A673 (cell line): ENCODE measurements around the gene MVB12B.

ENCODE experiments used
- CTCF ChIP-seq: fragments of 300-800, 200-600 bp; sonication (generic); conservative IDR thresholded peaks from 2 replicates; pipeline ENCODE4 v1.5.1; 2017; ENCODE audit warnings: low read depth, mild to moderate bottlenecking, antibody characterized with exemption, low read length, moderate library complexity, mixed read lengths
- EZH2 ChIP-seq: fragments of 200-600 bp; sonication (generic); IDR thresholded peaks from 2 replicates; pipeline ENCODE4 v1.6.1; 2017; ENCODE audit warnings: borderline replicate concordance, low read depth, mild to moderate bottlenecking, mixed read lengths, antibody characterized with exemption, low read length; ENCODE audit not compliant: poor library complexity, severe bottlenecking

- TF ChIP-seq CTCF (no peak), EZH2 (no peak)
Observed at GRCh38 chr9:126534431-126535186, 208.0 kb downstream of the MVB12B start.
